GM12878 (cell line): ENCODE data around the gene SCAP. TPM values are rescaled to one million over a fixed set of nuclear protein-coding genes. Genes with fewer than 3 reads are reported as not detected.

Source experiments
- ASH2L ChIP-seq: fragments of 300-600, 200-600 bp; sonication (generic); IDR thresholded peaks from 2 replicates; pipeline ENCODE4 v1.6.1; 2017; ENCODE audit warnings: low read depth, mild to moderate bottlenecking, borderline replicate concordance
- E2F4 ChIP-seq: IDR thresholded peaks from 2 replicates; pipeline ENCODE4 v1.6.1; 2012; ENCODE audit warnings: low read depth, low read length, improper control_type of control experiment
- ELK1 ChIP-seq: IDR thresholded peaks from 2 replicates; pipeline ENCODE4 v1.6.1; 2012; ENCODE audit warnings: low read depth, low read length, improper control_type of control experiment
- IKZF1 ChIP-seq: fragments of 450-650 bp; conservative IDR thresholded peaks from 2 replicates; pipeline ENCODE4 v1.6.1; 2017; ENCODE audit warnings: antibody characterized with exemption, mild to moderate bottlenecking
- MTA2 ChIP-seq: fragments of 450-650 bp; IDR thresholded peaks from 2 replicates; pipeline ENCODE4 v1.6.1; 2016; ENCODE audit warnings: low read depth, mild to moderate bottlenecking, moderate library complexity
- POLR2AphosphoS5 ChIP-seq: IDR thresholded peaks from 2 replicates; pipeline ENCODE4 v1.6.1; 2011; ENCODE audit warnings: mild to moderate bottlenecking, low read length, inconsistent platforms
- RAD21 ChIP-seq: IDR thresholded peaks from 2 replicates; pipeline ENCODE4 v1.6.1; 2011; ENCODE audit warnings: mild to moderate bottlenecking, low read depth, low read length, moderate library complexity; ENCODE audit not compliant: insufficient read depth
- RB1 ChIP-seq: fragments of 450-650 bp; formaldehyde crosslinking; IDR thresholded peaks from 2 replicates; pipeline ENCODE4 v1.6.1; 2017; ENCODE audit warnings: mild to moderate bottlenecking, borderline replicate concordance
- SIX5 ChIP-seq: IDR thresholded peaks from 2 replicates; pipeline ENCODE4 v1.6.1; 2011; ENCODE audit warnings: mild to moderate bottlenecking, low read depth, low read length, moderate library complexity; ENCODE audit not compliant: severe bottlenecking
- SKIL ChIP-seq: fragments of 450-650 bp; IDR thresholded peaks from 2 replicates; pipeline ENCODE4 v1.6.1; 2017; ENCODE audit warnings: mild to moderate bottlenecking, low read depth, inconsistent platforms; ENCODE audit not compliant: poor library complexity, severe bottlenecking
- SREBF2 ChIP-seq: IDR thresholded peaks from 2 replicates; pipeline ENCODE4 v1.6.1; 2012; ENCODE audit warnings: mild to moderate bottlenecking, low read length
- WRNIP1 ChIP-seq: IDR thresholded peaks from 2 replicates; pipeline ENCODE4 v1.6.1; 2011; ENCODE audit warnings: low read depth, low read length, improper control_type of control experiment, borderline replicate concordance
- YY1 ChIP-seq: IDR thresholded peaks from 2 replicates; pipeline ENCODE4 v1.6.1; 2011; ENCODE audit warnings: low read depth, mild to moderate bottlenecking, low read length
- ZBTB40 ChIP-seq: fragments of 450-650 bp; IDR thresholded peaks from 2 replicates; pipeline ENCODE4 v1.6.1; 2016; ENCODE audit warnings: mild to moderate bottlenecking, moderate library complexity, borderline replicate concordance
- ZNF687 ChIP-seq: fragments of 450-650 bp; IDR thresholded peaks from 2 replicates; pipeline ENCODE4 v1.6.1; 2017; ENCODE audit warnings: mild to moderate bottlenecking, moderate library complexity
- polyA plus RNA-seq, 11 experiments: library from polyadenylated mRNA; depleted of rRNA in 4 of 11; unstranded in 6 of 11; stranded (reverse) in 5 of 11; fragments of >200 nt; fragmentation: Nextera tagmentation in 4 of 11; fragmentation: Illumina TruSeq in 1 of 11; extraction: Ambion mirVana in 4 of 11; extraction: Trizol in 1 of 11; gene quantifications; 1 replicate in 1 of 11; 2 replicates in 10 of 11; pipeline versions ENCODE4 v1.2.1 to v1.2.3, GENCODE V29; 2011 to 2016; ENCODE audit warnings: inconsistent platforms in 2 of 11, missing spikeins in 2 of 11, low read depth in 1 of 11
- total RNA-seq, 4 experiments: library from RNA; depleted of rRNA in 3 of 4; stranded (reverse); fragments of >200 nt in 3 of 4; fragmentation: Illumina TruSeq in 1 of 4; extraction: Trizol in 1 of 4; gene quantifications; 2 replicates each; pipeline versions ENCODE4 v1.2.1 to v1.2.3, GENCODE V29; 2013 to 2021

The SCAP gene
- total and polyA plus RNA-seq, 10 of the 15 experiments (the other 5 are each of a cell fraction or from before 2014, with no cell fraction given) = 1.5 to 64.1 (median 27.9) TPM

GRCh38 chr3:47420511-47421484 lies 54.9 kb downstream of the SCAP start (continued):
- TF ChIP-seq E2F4 = no peak
- peak; percentile 73 for TF ChIP-seq YY1
- TF ChIP-seq IKZF1 = peak; percentile 49
- peak; percentile 89 for TF ChIP-seq RAD21
- peak; percentile 38; the same call in 1 of the 2 replicates for TF ChIP-seq POLR2AphosphoS5
- TF ChIP-seq WRNIP1 = peak; percentile 94; the same call in 1 of the 2 replicates
- TF ChIP-seq ASH2L = no peak
- TF ChIP-seq SIX5 = no peak
- TF ChIP-seq MTA2 = no peak
- TF ChIP-seq SREBF2 = no peak
- peak; percentile 31; the same call in 1 of the 2 replicates for TF ChIP-seq RB1
- 0 out of 2 replicates have a peak, but pooled peaks have one; percentile 29 for TF ChIP-seq ZNF687
- TF ChIP-seq ELK1 = peak; percentile 60; the same call in 1 of the 2 replicates
- TF ChIP-seq SKIL = no peak
- TF ChIP-seq ZBTB40 = no peak; the same call in 1 of the 2 replicates
